Measurements from ENCODE around the gene TRIM63. TPM values are rescaled to one million over a fixed set of nuclear protein-coding genes. Genes with fewer than 3 reads are reported as not detected.

Gene TRIM63
- total and polyA plus RNA-seq, 2 of the 8 experiments (the other 6 are each of a cell fraction or from before 2014, with no cell fraction given): not detected

DNA sequence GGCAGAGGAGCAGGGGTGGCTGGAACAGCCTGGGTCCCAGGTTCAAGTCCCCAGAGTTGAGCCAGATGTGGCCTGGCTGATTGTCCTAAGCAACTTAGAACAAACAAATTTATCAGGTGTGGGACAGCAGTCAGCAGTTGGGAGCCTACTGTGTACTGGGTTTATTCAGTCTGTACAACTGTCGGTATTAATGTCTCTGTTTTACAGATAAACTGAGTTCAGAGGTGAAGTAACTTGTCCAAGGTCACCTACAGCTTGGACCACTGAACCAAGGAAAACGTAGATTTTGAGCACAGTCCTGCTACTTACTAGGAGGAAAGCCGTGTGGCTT, 14.6 kb upstream of the TRIM63 start:
- no peak overlapping the region for H2BK5ac ChIP-seq (ENCODE audit: low read depth, low read length)
- H3K4me1 ChIP-seq (replicated peaks in 1 of 4; ENCODE audit: control insufficient read depth in 3 of 4, insufficient read depth in 4 of 4, low read length in 3 of 4): peaks cover 0 to 9% (median 6%) of the 10 kb centered on the region in 4 experiments; a peak in 4 of 7 replicates
- no peak overlapping the region for H4K91ac ChIP-seq (replicated peaks; ENCODE audit: insufficient read length, low read length)
- no peaks in the 10 kb centered on the region for H4K20me1 ChIP-seq (replicated peaks in 1 of 2; ENCODE audit: control insufficient read depth in 1 of 2, insufficient read depth in 2 of 2, low read length in 2 of 2)
- no peak overlapping the region for H4K8ac ChIP-seq (ENCODE audit: extremely low read depth, insufficient read depth, low read length)
- H2BK15ac ChIP-seq (ENCODE audit: low read length): no peak overlapping the region
- no peaks in the 10 kb centered on the region for H3K79me2 ChIP-seq (ENCODE audit: control insufficient read depth in 1 of 2, insufficient read depth in 2 of 2, low read length in 2 of 2)
- H2BK120ac ChIP-seq (replicated peaks; ENCODE audit: low read depth, low read length): no peak overlapping the region
- H3K36me3 ChIP-seq (ENCODE audit: control insufficient read depth in 2 of 4, insufficient read depth in 4 of 4, low read length in 3 of 4): no peaks in the 10 kb centered on the region
- H3K23me2 ChIP-seq (ENCODE audit: low read depth, low read length): no peaks in the 10 kb centered on the region
- no peak overlapping the region for H3K23ac ChIP-seq (ENCODE audit: insufficient read length)
- no peak overlapping the region for H3K4ac ChIP-seq (replicated peaks; ENCODE audit: insufficient read length, low read depth, low read length)
- ChIA-PET POLR2A (ENCODE audit: partially characterized antibody) (no interaction called here), CTCF (ENCODE audit: partially characterized antibody) (no interaction called here)
- no peak overlapping the region for H3K18ac ChIP-seq (ENCODE audit: extremely low read depth, low read length)
- no peaks in the 10 kb centered on the region for H3K9me3 ChIP-seq (ENCODE audit: insufficient read depth in 2 of 2, low read depth in 1 of 2, low read length in 1 of 2)
- no peak for FAIRE-seq
- no peak overlapping the region for H2BK20ac ChIP-seq (ENCODE audit: low read length)
- H4K5ac ChIP-seq (ENCODE audit: insufficient read length, low read depth, low read length): no peak overlapping the region
- TF ChIP-seq SP4 (IDR thresholded peaks at IDR 0.05; ENCODE audit: low read length) (no peak), PHF8 (conservative IDR thresholded peaks at IDR 0.05; ENCODE audit: low read depth, low read length) (no peak), GABPA (IDR thresholded peaks at IDR 0.05; ENCODE audit: borderline replicate concordance, insufficient read depth, low read length) (no peak), NRF1 (IDR thresholded peaks at IDR 0.05; ENCODE audit: low read depth, low read length) (no peak), YY1 (IDR thresholded peaks at IDR 0.05; ENCODE audit: low read depth, low read length) (no peak), BRCA1 (IDR thresholded peaks at IDR 0.05; ENCODE audit: low read depth, low read length) (no peak), EZH2 (IDR thresholded peaks at IDR 0.05; ENCODE audit: low read depth, low read length, severe bottlenecking) (no peak), CBX5 (IDR thresholded peaks at IDR 0.05; ENCODE audit: low read depth, low read length) (no peak), ZNF274 (IDR thresholded peaks at IDR 0.05; ENCODE audit: borderline replicate concordance, extremely low read depth, low read length) (no peak), SIN3A (conservative IDR thresholded peaks at IDR 0.05 in 1 of 2, IDR thresholded peaks at IDR 0.05 in 1 of 2; ENCODE audit: low read depth in 1 of 2, low read length in 2 of 2) (no peak), NANOG (IDR thresholded peaks at IDR 0.05; ENCODE audit: insufficient read depth, low read depth, low read length, poor library complexity, severe bottlenecking) (no peak)
- TF ChIP-seq, protein P1, sequence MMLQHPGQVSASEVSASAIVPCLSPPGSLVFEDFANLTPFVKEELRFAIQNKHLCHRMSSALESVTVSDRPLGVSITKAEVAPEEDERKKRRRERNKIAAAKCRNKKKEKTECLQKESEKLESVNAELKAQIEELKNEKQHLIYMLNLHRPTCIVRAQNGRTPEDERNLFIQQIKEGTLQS (IDR thresholded peaks at IDR 0.05; ENCODE audit: insufficient read depth, low read depth, low read length): no peak
- no peak overlapping the region for H3K9ac ChIP-seq (replicated peaks in 1 of 4; ENCODE audit: extremely low read depth in 1 of 4, low read depth in 3 of 4, low read length in 3 of 4)
- H2AFZ ChIP-seq (ENCODE audit: low read length): no peak overlapping the region
- H3K27ac ChIP-seq (ENCODE audit: low read depth, low read length): no peak overlapping the region
- H3K4me2 ChIP-seq (ENCODE audit: insufficient read depth in 1 of 2, low read depth in 2 of 2, low read length in 2 of 2): no peak overlapping the region
- no peak overlapping the region for H2AK5ac ChIP-seq (ENCODE audit: low read depth, low read length)
- WGBS, 2 experiments (ENCODE audit: extremely low coverage in 1 of 2, insufficient coverage in 1 of 2, insufficient read length in 1 of 2, insufficient replicate concordance in 2 of 2, low coverage in 1 of 2, low lambda C conversion rate in 2 of 2, missing lambda C conversion rate in 1 of 2): 91% methylated on average over 3 of the region's 3 CpGs; no CpG with 5 or more reads in 1 of the 2 experiments
- H3K79me1 ChIP-seq (ENCODE audit: low read depth, low read length): no peaks in the 10 kb centered on the region
- no peak overlapping the region for H3K14ac ChIP-seq (ENCODE audit: insufficient read length)
- no peak overlapping the region for H3K56ac ChIP-seq (replicated peaks; ENCODE audit: insufficient read length, low read depth, low read length)
- no peaks in the 10 kb centered on the region; a peak in 1 of 7 replicates for H3K27me3 ChIP-seq (replicated peaks in 1 of 4; ENCODE audit: control insufficient read depth in 3 of 4, extremely low read depth in 1 of 4, insufficient read depth in 3 of 4, low read length in 3 of 4)
- H2BK12ac ChIP-seq (ENCODE audit: low read depth, low read length): no peak overlapping the region
- no peak overlapping the region for H3K4me3 ChIP-seq (ENCODE audit: extremely low read depth in 1 of 4, insufficient read depth in 2 of 4, low read depth in 3 of 4, low read length in 4 of 4)
- no peak for DNase-seq (ENCODE audit: low read depth in 1 of 2, low spot score in 2 of 2)

Measured in H1 (cell line).